DOHH2 (cell line): ENCODE measurements around the gene FHOD3.

Experiments
- EZH2phosphoT487 ChIP-seq: fragments of 200-600 bp; sonication (generic); IDR thresholded peaks from 2 replicates; pipeline ENCODE4 v1.6.1; 2017; ENCODE audit warnings: borderline replicate concordance, mild to moderate bottlenecking, antibody characterized with exemption, low read length, moderate library complexity, mixed read lengths
- TF ChIP-seq, protein P1 (sequence below): fragments of 200-600 bp; sonication (generic); IDR thresholded peaks from one replicate; pipeline ENCODE4 v1.5.1; 2014; ENCODE audit warnings: antibody characterized with exemption, mild to moderate bottlenecking, low read depth, low read length; ENCODE audit not compliant: poor library complexity, severe bottlenecking

DNA sequence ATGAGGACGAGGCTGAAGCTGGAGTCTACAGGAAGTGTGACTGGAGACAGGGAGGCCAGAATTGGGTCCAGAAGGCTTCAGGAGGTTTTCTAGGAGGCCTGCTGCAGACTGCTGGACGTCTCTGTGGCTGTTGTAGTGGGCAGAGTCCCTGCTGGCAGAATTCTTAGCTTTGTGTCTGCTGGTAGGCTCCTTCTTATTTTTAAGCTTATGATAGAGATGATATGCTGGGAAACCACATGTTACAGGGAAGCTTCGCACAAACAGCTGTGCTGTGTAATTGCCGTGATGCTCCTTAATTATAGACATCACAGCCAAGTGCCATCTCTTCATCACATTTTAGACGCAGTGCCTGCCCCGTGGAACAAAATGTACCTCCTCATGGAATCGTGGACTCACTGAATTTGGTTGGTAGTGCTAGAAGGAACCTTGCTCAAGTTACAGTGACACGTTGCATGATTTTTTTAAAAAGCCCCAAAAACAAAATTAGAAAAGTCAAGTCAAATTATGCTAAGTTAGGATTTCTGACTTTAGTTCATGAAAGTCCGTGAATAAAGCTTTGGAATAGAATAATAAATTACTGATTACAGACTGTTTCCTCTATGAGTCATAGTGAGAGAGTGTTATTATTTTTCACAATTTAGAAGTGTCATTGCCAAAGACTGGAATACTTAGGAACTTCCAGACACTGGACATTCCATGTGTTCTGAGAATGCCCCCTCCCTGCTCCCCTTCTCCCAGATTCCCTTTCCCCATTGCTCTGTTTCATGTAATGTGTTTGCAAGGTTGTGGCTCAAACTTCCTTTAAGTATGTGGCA, 144.1 kb downstream of the FHOD3 start:
- TF ChIP-seq, protein P1, sequence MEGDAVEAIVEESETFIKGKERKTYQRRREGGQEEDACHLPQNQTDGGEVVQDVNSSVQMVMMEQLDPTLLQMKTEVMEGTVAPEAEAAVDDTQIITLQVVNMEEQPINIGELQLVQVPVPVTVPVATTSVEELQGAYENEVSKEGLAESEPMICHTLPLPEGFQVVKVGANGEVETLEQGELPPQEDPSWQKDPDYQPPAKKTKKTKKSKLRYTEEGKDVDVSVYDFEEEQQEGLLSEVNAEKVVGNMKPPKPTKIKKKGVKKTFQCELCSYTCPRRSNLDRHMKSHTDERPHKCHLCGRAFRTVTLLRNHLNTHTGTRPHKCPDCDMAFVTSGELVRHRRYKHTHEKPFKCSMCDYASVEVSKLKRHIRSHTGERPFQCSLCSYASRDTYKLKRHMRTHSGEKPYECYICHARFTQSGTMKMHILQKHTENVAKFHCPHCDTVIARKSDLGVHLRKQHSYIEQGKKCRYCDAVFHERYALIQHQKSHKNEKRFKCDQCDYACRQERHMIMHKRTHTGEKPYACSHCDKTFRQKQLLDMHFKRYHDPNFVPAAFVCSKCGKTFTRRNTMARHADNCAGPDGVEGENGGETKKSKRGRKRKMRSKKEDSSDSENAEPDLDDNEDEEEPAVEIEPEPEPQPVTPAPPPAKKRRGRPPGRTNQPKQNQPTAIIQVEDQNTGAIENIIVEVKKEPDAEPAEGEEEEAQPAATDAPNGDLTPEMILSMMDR: no peak
- no peak for TF ChIP-seq EZH2phosphoT487
